ENCODE results near the gene PIGU. TPM values are rescaled to one million over a fixed set of nuclear protein-coding genes. Genes with fewer than 3 reads are reported as not detected.

Gene PIGU
- total RNA-seq, 2 experiments from 2014 or later = 16.6 to 27.9 TPM

- no peak overlapping the region for H3K27ac ChIP-seq (ENCODE audit: low read depth, low read length, poor library complexity, severe bottlenecking)
- ChIA-PET CTCF (ENCODE audit: unreplicated experiment) (no interaction called here), POLR2A (no interaction called here)
- H3K4me1 ChIP-seq (ENCODE audit: insufficient read depth, low read length, poor library complexity, severe bottlenecking) = no peaks in the 10 kb centered on the region
- H2AFZ ChIP-seq (ENCODE audit: low read length) = no peak overlapping the region
- H3K9me2 ChIP-seq (ENCODE audit: insufficient read depth, low read length) = no peaks in the 10 kb centered on the region
- TF ChIP-seq EZH2phosphoT487 (IDR thresholded peaks at IDR 0.05; ENCODE audit: borderline replicate concordance, low read depth, low read length) = no peak
- no peak for TF ChIP-seq CTCF (conservative IDR thresholded peaks at IDR 0.05; ENCODE audit: low read length)
- no peaks in the 10 kb centered on the region for H3K79me2 ChIP-seq (ENCODE audit: insufficient read depth, low read depth, low read length)
- H3K4me2 ChIP-seq (ENCODE audit: low read length) = no peak overlapping the region
- intact Hi-C loops (cut with micrococcal nuclease; ENCODE audit: unreplicated experiment) = loop anchor here (5.0 kb wide), 2 partner anchors 232 to 343 kb away; no protein-coding TSS in a partner anchor
- H3K4me3 ChIP-seq (ENCODE audit: low read depth, low read length, poor library complexity, severe bottlenecking) = no peak overlapping the region
- H3K36me3 ChIP-seq (ENCODE audit: insufficient read depth, low read length) = peaks cover 61% of the 10 kb centered on the region
- H4K20me1 ChIP-seq (ENCODE audit: insufficient read depth, low read length) = no peaks in the 10 kb centered on the region
- no peak for DNase-seq (ENCODE audit: low spot score)
- no peaks in the 10 kb centered on the region for H3K9me3 ChIP-seq (ENCODE audit: low read length)
- BruUV-seq (replicated peaks) = no TSS peak
Observed at GRCh38 chr20:34535301-34535840, 141.5 kb downstream of the PIGU start.

- TF ChIP-seq CTCF (conservative IDR thresholded peaks at IDR 0.05; ENCODE audit: low read length) (no peak), EZH2phosphoT487 (IDR thresholded peaks at IDR 0.05; ENCODE audit: borderline replicate concordance, low read depth, low read length) (no peak)
- Histone ChIP-seq H3K4me2 (ENCODE audit: low read length) (no peak overlapping the region), H3K4me3 (ENCODE audit: low read depth, low read length, poor library complexity, severe bottlenecking) (no peak overlapping the region), H4K20me1 (ENCODE audit: insufficient read depth, low read length) (no peaks in the 10 kb centered on the region), H3K9me2 (ENCODE audit: insufficient read depth, low read length) (no peaks in the 10 kb centered on the region), H3K4me1 (ENCODE audit: insufficient read depth, low read length, poor library complexity, severe bottlenecking) (no peaks in the 10 kb centered on the region), H2AFZ (ENCODE audit: low read length) (no peak overlapping the region), H3K9me3 (ENCODE audit: low read length) (no peaks in the 10 kb centered on the region), H3K27ac (ENCODE audit: low read depth, low read length, poor library complexity, severe bottlenecking) (no peak overlapping the region), H3K36me3 (ENCODE audit: insufficient read depth, low read length) (peaks cover 69% of the 10 kb centered on the region), H3K79me2 (ENCODE audit: insufficient read depth, low read depth, low read length) (no peaks in the 10 kb centered on the region)
- no peak for DNase-seq (ENCODE audit: low spot score)
- ChIA-PET POLR2A (no interaction called here), CTCF (ENCODE audit: unreplicated experiment) (no interaction called here)
- BruUV-seq (replicated peaks) = no TSS peak
- intact Hi-C loops (cut with micrococcal nuclease; ENCODE audit: unreplicated experiment) = loop anchor here (5.0 kb wide), 2 partner anchors 233 to 342 kb away; no protein-coding TSS in a partner anchor
Observed at GRCh38 chr20:34534391-34535165, 142.3 kb downstream of the PIGU start.

DNA sequence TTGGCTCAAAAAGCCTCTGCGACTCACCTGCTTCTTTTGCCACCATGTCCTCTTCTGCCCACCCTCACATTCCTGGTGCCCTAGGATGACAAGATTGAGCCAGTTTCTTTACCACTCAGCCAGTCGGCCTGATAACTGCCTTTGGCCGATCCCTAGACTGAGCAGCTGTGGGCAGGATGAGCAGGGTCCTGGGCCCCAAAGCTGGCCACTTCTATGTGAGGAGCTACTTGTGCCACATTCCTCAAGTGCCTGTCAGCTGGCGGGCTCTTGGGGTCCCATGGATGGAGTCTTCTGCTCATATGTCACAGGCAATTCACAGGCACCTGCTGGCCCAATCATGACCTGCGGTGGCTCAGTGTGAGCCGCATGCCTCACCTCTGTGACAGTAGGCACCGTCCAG, 144.1 kb downstream of the PIGU start:
- no peaks in the 10 kb centered on the region for H3K4me1 ChIP-seq (ENCODE audit: insufficient read depth, low read length, poor library complexity, severe bottlenecking)

More for the DNA sequence above, 144.1 kb downstream of the PIGU start:
- intact Hi-C loops (cut with micrococcal nuclease; ENCODE audit: unreplicated experiment) = no loop called here
- no peak overlapping the region for H3K27ac ChIP-seq (ENCODE audit: low read depth, low read length, poor library complexity, severe bottlenecking)
- no peak overlapping the region for H3K4me2 ChIP-seq (ENCODE audit: low read length)
- no peaks in the 10 kb centered on the region for H3K79me2 ChIP-seq (ENCODE audit: insufficient read depth, low read depth, low read length)
- H3K4me3 ChIP-seq (ENCODE audit: low read depth, low read length, poor library complexity, severe bottlenecking) = no peak overlapping the region
- DNase-seq (ENCODE audit: low spot score) = no peak
- ChIA-PET CTCF (ENCODE audit: unreplicated experiment) (no interaction called here), POLR2A (no interaction called here)
- no peaks in the 10 kb centered on the region for H3K9me2 ChIP-seq (ENCODE audit: insufficient read depth, low read length)
- H4K20me1 ChIP-seq (ENCODE audit: insufficient read depth, low read length) = no peaks in the 10 kb centered on the region
- TF ChIP-seq CTCF (conservative IDR thresholded peaks at IDR 0.05; ENCODE audit: low read length) = no peak
- TF ChIP-seq EZH2phosphoT487 (IDR thresholded peaks at IDR 0.05; ENCODE audit: borderline replicate concordance, low read depth, low read length) = no peak
- no peaks in the 10 kb centered on the region for H3K9me3 ChIP-seq (ENCODE audit: low read length)
- H3K36me3 ChIP-seq (ENCODE audit: insufficient read depth, low read length) = peaks cover 72% of the 10 kb centered on the region
- BruUV-seq (replicated peaks) = no TSS peak
- H2AFZ ChIP-seq (ENCODE audit: low read length) = no peak overlapping the region

Data from OCI-LY7 (cell line).